LNCaP clone FGC (cell line): ENCODE data around the gene TMEM121.

Source experiments
- DNase-seq: peaks from one replicate; pipeline ENCODE4 v3.0.0-alpha.2; 2011; ENCODE audit warnings: low read depth
- H3K4me3 ChIP-seq: 2 replicates; pipeline ENCODE4 v1.5.1; 2011; ENCODE audit warnings: mild to moderate bottlenecking, low read depth, low read length, control low read depth
- TF ChIP-seq, protein P1 (sequence below): IDR thresholded peaks from 2 replicates; pipeline ENCODE4 v1.5.1; 2012; ENCODE audit warnings: mild to moderate bottlenecking; ENCODE audit not compliant: control insufficient read depth, insufficient read depth; ENCODE audit errors: extremely low read depth

TMEM121 gene

DNA sequence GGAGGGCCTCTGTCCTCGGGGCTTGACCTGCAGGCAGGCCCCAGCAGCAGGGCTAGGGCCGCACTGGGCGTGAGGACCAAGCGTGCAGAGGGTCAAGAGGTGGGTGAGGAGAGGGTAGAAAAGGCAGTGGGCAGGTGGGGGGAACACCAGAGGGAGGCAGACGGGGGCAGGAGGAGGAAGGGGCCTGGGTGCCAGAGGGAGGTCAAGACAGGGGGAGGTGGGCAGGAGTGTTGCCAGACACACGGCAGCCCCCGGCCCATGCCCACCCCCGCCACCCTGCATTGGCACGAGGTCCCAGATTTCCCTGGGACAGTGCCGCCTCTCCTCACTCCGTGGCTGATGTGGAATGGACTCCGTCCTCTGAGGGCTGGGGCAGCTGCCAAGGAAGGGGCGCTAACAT is 8.2 kb downstream of the TMEM121 start:
- DNase-seq, result no peak
- H3K4me3 ChIP-seq, result no peak overlapping the region
- TF ChIP-seq, protein P1, sequence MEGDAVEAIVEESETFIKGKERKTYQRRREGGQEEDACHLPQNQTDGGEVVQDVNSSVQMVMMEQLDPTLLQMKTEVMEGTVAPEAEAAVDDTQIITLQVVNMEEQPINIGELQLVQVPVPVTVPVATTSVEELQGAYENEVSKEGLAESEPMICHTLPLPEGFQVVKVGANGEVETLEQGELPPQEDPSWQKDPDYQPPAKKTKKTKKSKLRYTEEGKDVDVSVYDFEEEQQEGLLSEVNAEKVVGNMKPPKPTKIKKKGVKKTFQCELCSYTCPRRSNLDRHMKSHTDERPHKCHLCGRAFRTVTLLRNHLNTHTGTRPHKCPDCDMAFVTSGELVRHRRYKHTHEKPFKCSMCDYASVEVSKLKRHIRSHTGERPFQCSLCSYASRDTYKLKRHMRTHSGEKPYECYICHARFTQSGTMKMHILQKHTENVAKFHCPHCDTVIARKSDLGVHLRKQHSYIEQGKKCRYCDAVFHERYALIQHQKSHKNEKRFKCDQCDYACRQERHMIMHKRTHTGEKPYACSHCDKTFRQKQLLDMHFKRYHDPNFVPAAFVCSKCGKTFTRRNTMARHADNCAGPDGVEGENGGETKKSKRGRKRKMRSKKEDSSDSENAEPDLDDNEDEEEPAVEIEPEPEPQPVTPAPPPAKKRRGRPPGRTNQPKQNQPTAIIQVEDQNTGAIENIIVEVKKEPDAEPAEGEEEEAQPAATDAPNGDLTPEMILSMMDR, result no peak

DNA sequence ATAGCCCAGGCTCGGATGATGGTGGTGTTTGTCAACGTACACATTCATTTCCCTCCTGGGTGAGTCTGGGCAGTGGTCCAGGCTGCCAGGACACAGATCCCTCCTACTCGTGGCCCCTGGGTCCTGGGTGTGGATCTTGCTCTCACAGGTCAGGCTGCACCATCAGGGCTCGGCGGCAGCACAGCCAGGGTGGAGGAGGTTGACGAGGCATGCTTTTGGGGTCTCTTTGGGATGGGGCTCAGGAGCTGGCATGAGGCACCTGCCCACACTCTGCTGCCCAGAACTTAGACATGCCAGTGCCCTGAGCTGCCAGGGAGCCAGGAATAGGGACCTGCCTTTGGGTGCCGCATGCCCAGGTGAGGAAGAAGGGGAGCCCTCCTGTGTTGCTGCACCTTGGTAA is 9.7 kb downstream of the TMEM121 start:
- no peak overlapping the region for H3K4me3 ChIP-seq
- TF ChIP-seq, protein P1, result no peak

DNA sequence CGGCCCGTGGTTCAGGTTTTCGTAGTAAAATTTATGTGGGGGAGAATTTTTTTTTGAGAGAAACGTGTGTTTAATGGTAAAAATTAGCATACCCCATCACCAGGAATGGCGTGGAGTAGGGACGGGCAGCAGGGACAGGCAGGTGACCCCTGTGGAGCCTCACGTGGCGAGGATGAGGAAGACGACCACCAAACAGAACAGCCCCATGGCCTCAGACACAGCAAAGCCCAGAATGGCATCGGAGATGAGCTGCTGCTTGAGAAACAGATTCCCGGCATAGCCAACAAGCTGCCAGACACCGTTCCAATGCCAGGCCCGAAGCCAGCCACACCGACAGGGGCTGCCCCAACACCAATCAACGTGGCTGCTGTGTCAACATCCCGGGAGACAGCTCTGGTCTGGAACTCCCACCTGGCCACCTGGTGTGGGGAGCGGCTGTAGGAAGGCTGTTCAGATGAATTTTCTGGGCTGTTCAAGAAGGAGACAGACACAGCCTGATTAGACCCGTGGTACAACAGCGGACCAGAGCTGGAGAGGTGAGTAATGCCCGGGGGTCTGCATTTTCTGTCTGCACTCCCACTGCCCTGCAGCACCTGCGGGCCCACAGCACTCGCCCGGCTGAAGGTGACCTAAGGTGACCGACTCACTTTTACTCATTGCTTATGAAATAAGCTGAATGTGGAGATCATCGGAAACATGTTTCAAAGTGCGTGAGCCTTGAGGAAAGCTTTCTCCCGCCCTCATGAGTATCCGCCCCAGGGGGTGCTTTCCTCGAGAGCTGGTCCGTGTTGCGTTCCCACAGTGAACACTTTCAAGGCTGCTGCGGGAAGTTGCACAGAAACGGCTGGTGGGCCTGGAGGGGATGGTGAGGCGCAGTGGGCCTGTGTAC is 10.6 kb downstream of the TMEM121 start:
- DNase-seq, result no peak
- TF ChIP-seq, protein P1, result no peak
- H3K4me3 ChIP-seq, result no peak overlapping the region

More for the DNA sequence above, 9.7 kb downstream of the TMEM121 start:
- no peak for DNase-seq

DNA sequence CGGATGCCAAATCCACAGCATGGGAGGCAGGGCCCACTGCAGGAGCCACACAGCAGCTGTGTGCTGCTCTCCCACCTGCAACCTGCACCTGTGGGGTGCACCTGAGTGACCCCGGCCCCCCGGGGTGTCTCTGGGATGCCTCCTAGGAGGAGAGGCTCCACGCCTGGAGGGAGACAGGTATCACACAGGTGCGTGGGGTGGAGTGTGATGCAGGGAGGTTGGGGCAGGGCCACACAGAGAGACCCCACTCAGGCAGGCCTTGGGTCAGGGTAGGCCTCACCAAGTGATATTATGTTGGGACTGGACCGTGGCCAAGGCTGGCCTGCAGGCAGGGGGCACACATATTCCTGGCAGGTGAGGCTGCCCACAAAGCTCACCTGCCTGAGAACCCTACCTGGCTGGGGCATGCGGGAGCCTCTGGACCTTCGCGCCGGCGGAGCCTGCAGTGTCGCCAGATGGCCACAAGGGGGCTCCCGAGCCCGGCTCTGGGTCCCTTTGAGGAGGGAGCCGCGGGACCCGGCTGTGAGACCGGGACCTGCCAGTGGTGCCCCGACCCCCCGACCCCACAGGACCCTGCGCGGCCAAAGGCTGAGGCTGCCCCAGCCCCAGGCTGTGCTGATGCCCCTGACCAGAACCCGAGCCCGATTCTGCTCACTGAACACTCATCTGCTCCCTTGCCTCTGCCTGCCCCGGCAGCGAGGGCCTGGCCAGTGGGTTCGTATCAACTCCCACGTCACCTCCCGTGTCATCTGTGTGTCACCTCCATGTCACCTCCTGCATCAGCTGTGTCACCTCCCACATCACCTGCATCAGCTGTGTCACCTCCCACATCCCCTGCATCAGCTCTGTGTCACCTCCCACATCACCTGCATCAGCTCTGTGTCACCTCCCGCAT is 11.4 kb downstream of the TMEM121 start:
- no peak for DNase-seq
- H3K4me3 ChIP-seq, result no peak overlapping the region
- TF ChIP-seq, protein P1, result peak; percentile 85

DNA sequence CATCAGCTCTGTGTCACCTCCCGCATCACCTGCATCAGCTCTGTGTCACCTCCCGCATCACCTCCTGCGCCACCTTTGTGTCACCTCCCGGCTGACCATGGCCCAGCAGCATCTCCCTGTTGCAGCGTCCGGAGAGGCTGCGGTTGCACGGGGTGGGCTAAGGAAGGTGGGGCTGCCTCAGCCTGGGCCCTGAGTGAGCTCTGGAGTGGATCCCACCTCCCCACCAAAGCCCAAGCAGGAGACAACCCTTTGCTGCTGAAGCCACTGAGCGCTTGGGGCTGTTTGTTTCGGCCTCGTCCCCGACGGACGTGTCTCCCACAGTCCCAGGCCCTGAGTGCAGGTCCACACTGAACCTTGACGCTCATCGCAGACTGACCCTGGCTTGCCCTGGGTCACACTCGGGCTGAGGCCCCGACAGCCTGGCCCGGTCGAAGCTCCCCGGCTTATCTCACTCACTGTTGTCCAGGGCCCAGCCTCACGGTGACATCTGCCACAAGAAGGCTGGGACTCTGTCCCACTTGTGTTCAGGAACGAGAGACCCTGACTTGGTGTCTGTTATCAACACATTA is 12.2 kb downstream of the TMEM121 start:
- no peak for DNase-seq
- TF ChIP-seq, protein P1, result no peak
- no peak overlapping the region for H3K4me3 ChIP-seq

DNA sequence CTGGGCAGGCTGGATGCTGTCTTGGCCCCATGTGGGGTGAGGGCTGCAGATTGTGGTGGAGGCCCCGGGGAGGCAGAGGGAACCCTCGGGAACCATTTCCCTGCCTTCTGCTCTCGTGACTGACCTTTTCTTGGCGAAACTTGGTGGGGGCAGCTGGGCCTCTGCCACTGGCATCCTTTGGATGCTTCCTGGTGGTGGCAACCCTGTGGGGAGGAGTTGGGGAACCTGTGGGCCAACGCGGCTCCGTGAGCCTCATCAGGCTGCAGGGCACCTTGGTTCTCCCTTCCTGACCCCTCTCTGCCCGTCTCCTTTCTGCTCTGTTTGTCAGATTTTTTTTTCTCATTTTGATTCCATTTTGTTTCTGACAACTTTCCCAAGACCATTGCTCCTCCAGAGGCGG is 14.4 kb downstream of the TMEM121 start:
- DNase-seq, result no peak
- TF ChIP-seq, protein P1, result no peak
- H3K4me3 ChIP-seq, result no peak overlapping the region
